Gastrocnemius medialis (tissue), 4 donors: ENCODE results near the gene PACRGL.

Experiments used
- POLR2A ChIP-seq, 2 donors: fragments of 450-650 bp; IDR thresholded peaks; one replicate each; pipeline ENCODE4 v1.6.1; 2017; ENCODE audit warnings: antibody characterized with exemption in 2 of 2, mild to moderate bottlenecking in 2 of 2, moderate library complexity in 2 of 2
- TF ChIP-seq, protein P1 (sequence below), 5 experiments: fragments of 450-650 bp in 3 of 5; fragments of 200-600 bp in 2 of 5; sonication (generic) in 2 of 5; IDR thresholded peaks in 4 of 5; conservative IDR thresholded peaks in 1 of 5; 1 replicate in 4 of 5; 2 replicates in 1 of 5; pipeline ENCODE4 v1.5.1; 2016 to 2019; ENCODE audit warnings: antibody characterized with exemption in 5 of 5, mild to moderate bottlenecking in 3 of 5, moderate library complexity in 3 of 5

GRCh38 chr4:20675786-20676185 is 24.5 kb upstream of the PACRGL start:
- TF ChIP-seq, protein P1, sequence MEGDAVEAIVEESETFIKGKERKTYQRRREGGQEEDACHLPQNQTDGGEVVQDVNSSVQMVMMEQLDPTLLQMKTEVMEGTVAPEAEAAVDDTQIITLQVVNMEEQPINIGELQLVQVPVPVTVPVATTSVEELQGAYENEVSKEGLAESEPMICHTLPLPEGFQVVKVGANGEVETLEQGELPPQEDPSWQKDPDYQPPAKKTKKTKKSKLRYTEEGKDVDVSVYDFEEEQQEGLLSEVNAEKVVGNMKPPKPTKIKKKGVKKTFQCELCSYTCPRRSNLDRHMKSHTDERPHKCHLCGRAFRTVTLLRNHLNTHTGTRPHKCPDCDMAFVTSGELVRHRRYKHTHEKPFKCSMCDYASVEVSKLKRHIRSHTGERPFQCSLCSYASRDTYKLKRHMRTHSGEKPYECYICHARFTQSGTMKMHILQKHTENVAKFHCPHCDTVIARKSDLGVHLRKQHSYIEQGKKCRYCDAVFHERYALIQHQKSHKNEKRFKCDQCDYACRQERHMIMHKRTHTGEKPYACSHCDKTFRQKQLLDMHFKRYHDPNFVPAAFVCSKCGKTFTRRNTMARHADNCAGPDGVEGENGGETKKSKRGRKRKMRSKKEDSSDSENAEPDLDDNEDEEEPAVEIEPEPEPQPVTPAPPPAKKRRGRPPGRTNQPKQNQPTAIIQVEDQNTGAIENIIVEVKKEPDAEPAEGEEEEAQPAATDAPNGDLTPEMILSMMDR (IDR thresholded peaks at IDR 0.05 in 4 of 5, conservative IDR thresholded peaks at IDR 0.05 in 1 of 5) = no peak
- TF ChIP-seq POLR2A (IDR thresholded peaks at IDR 0.05) = no peak
